Measurements from ENCODE around the gene GSTA3. TPM values are rescaled to one million over a fixed set of nuclear protein-coding genes. Genes with fewer than 3 reads are reported as not detected.

The GSTA3 gene
- polyA plus RNA-seq, 1 of the 3 experiments (the other 2 are of a cell fraction), result not detected

DNA sequence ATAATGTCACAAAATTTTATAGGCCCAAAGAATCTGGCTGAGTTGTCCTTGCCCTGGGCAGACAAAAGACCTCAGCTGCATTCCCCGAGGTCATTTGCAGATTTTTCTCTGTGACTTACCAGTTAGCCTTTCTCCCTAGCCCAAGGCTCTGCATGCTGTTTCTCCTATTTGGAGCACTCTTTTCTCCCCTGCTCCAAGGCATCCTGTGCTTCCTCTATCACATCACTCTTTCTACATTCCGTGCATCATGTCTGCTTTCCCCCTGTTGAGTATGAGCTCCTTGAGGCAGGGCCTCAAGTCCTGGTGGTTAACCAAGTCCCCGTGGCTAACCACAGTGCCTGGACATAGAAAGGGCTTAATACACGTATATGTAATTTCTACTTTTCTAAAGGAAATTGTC is 593 bp upstream of the GSTA3 start:
- ChIA-PET CTCF (no interaction called here), POLR2A (no interaction called here)
- no peak for TF ChIP-seq NFIC (IDR thresholded peaks at IDR 0.05; ENCODE audit: borderline replicate concordance)
- TF ChIP-seq, protein P1, sequence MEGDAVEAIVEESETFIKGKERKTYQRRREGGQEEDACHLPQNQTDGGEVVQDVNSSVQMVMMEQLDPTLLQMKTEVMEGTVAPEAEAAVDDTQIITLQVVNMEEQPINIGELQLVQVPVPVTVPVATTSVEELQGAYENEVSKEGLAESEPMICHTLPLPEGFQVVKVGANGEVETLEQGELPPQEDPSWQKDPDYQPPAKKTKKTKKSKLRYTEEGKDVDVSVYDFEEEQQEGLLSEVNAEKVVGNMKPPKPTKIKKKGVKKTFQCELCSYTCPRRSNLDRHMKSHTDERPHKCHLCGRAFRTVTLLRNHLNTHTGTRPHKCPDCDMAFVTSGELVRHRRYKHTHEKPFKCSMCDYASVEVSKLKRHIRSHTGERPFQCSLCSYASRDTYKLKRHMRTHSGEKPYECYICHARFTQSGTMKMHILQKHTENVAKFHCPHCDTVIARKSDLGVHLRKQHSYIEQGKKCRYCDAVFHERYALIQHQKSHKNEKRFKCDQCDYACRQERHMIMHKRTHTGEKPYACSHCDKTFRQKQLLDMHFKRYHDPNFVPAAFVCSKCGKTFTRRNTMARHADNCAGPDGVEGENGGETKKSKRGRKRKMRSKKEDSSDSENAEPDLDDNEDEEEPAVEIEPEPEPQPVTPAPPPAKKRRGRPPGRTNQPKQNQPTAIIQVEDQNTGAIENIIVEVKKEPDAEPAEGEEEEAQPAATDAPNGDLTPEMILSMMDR (IDR thresholded peaks at IDR 0.05), result no peak
- TF ChIP-seq, protein P2, sequence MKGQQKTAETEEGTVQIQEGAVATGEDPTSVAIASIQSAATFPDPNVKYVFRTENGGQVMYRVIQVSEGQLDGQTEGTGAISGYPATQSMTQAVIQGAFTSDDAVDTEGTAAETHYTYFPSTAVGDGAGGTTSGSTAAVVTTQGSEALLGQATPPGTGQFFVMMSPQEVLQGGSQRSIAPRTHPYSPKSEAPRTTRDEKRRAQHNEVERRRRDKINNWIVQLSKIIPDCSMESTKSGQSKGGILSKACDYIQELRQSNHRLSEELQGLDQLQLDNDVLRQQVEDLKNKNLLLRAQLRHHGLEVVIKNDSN (IDR thresholded peaks at IDR 0.05; ENCODE audit: borderline replicate concordance, low read depth), result no peak
- TF ChIP-seq FOXJ3 (CRISPR knock-in tag; IDR thresholded peaks at IDR 0.05), result no peak
- no peak for TF ChIP-seq SIN3A (IDR thresholded peaks at IDR 0.05; ENCODE audit: borderline replicate concordance, low read depth, low read length)
- no peak for TF ChIP-seq CHD2 (IDR thresholded peaks at IDR 0.05; ENCODE audit: low read length, partially characterized antibody)
- no peak for TF ChIP-seq GABPA (IDR thresholded peaks at IDR 0.05; ENCODE audit: low read depth)
- TF ChIP-seq RCOR1 (IDR thresholded peaks at IDR 0.05; ENCODE audit: low read length), result no peak
- TF ChIP-seq, protein P3, sequence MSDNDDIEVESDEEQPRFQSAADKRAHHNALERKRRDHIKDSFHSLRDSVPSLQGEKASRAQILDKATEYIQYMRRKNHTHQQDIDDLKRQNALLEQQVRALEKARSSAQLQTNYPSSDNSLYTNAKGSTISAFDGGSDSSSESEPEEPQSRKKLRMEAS (IDR thresholded peaks at IDR 0.05; ENCODE audit: low read depth), result no peak
- TF ChIP-seq JUND (IDR thresholded peaks at IDR 0.05), result no peak
- no peak for TF ChIP-seq GATA2 (CRISPR knock-in tag; IDR thresholded peaks at IDR 0.05)
- no peak for TF ChIP-seq RXRA (IDR thresholded peaks at IDR 0.05; ENCODE audit: borderline replicate concordance, low read depth)
- no peak for TF ChIP-seq RAD21 (IDR thresholded peaks at IDR 0.05; ENCODE audit: low read length)
- TF ChIP-seq, protein P4, sequence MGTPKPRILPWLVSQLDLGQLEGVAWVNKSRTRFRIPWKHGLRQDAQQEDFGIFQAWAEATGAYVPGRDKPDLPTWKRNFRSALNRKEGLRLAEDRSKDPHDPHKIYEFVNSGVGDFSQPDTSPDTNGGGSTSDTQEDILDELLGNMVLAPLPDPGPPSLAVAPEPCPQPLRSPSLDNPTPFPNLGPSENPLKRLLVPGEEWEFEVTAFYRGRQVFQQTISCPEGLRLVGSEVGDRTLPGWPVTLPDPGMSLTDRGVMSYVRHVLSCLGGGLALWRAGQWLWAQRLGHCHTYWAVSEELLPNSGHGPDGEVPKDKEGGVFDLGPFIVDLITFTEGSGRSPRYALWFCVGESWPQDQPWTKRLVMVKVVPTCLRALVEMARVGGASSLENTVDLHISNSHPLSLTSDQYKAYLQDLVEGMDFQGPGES (IDR thresholded peaks at IDR 0.05; ENCODE audit: low read depth, low read length), result no peak
- TF ChIP-seq NRF1 (IDR thresholded peaks at IDR 0.05; ENCODE audit: low read depth, low read length), result no peak
- TF ChIP-seq TCF12 (IDR thresholded peaks at IDR 0.05), result no peak
- no peak for TF ChIP-seq YY1 (IDR thresholded peaks at IDR 0.05; ENCODE audit: low read depth)
- no peak for TF ChIP-seq SMC3 (IDR thresholded peaks at IDR 0.05; ENCODE audit: low read depth, low read length)
- no peak for TF ChIP-seq MXI1 (IDR thresholded peaks at IDR 0.05; ENCODE audit: low read depth, low read length)
- Histone ChIP-seq H3F3A (replicated peaks; ENCODE audit: insufficient read depth) (peaks cover 5% of the 10 kb centered on the region), H3K4me3 (ENCODE audit: low read depth in 2 of 2, low read length in 1 of 2) (no peak overlapping the region), H3K4me1 (ENCODE audit: control insufficient read depth in 1 of 2, insufficient read depth in 2 of 2, low read depth in 1 of 2, low read length in 1 of 2) (no peaks in the 10 kb centered on the region), H3K4me2 (no peak overlapping the region), H4K20me1 (ENCODE audit: insufficient read depth) (no peaks in the 10 kb centered on the region), H3K27me3 (ENCODE audit: insufficient read depth) (no peaks in the 10 kb centered on the region), H3K9me2 (no peaks in the 10 kb centered on the region), H3K9ac (no peak overlapping the region), H3K27ac (ENCODE audit: low read depth in 2 of 2, low read length in 1 of 2) (no peak overlapping the region), H3K9me3 (no peaks in the 10 kb centered on the region), H3K79me2 (ENCODE audit: insufficient read depth) (no peaks in the 10 kb centered on the region), H3K36me3 (replicated peaks in 1 of 2; ENCODE audit: control insufficient read depth in 1 of 2, insufficient read depth in 2 of 2, low read length in 1 of 2) (no peaks in the 10 kb centered on the region), H2AFZ (ENCODE audit: low read depth) (no peak overlapping the region)
- DNase-seq, result no peak
- WGBS (ENCODE audit: low lambda C conversion rate), result 80% methylated on average over 4 of the region's 4 CpGs

All from SK-N-SH (cell line).